Chondrocyte (in vitro differentiated cells): ENCODE data around the gene GPRC5D. TPM values are rescaled to one million over a fixed set of nuclear protein-coding genes. Genes with fewer than 3 reads are reported as not detected.

ENCODE experiments used
- DNase-seq: peaks from one replicate; pipeline ENCODE4 v3.0.0; 2021; ENCODE audit warnings: mixed read lengths, low spot score
- H3K27ac Mint-ChIP-seq: one replicate; pipeline ENCODE4 v1.8.0; 2021; ENCODE audit warnings: mild to moderate bottlenecking, moderate library complexity, mixed read lengths; ENCODE audit not compliant: unreplicated experiment
- H3K27me3 Mint-ChIP-seq: 2 replicates; pipeline ENCODE4 v1.8.0; 2021; ENCODE audit warnings: low read depth, mixed read lengths
- H3K36me3 Mint-ChIP-seq: 2 replicates; pipeline ENCODE4 v1.8.0; 2021; ENCODE audit warnings: low read depth, mixed read lengths
- H3K4me1 Mint-ChIP-seq: 2 replicates; pipeline ENCODE4 v1.8.0; 2021; ENCODE audit warnings: low read depth, mild to moderate bottlenecking, mixed read lengths
- H3K4me3 Mint-ChIP-seq: one replicate; pipeline ENCODE4 v1.8.0; 2021; ENCODE audit warnings: mild to moderate bottlenecking, moderate library complexity, mixed read lengths; ENCODE audit not compliant: unreplicated experiment
- H3K9me3 Mint-ChIP-seq: 2 replicates; pipeline ENCODE4 v1.8.0; 2021; ENCODE audit warnings: low read depth, mixed read lengths
- CTCF ChIP-seq: fragments of 200-600 bp; sonication (generic); IDR thresholded peaks from 2 replicates; pipeline ENCODE4 v1.5.0; 2021; ENCODE audit warnings: antibody characterized with exemption, mild to moderate bottlenecking, moderate library complexity
- total RNA-seq: library from RNA; stranded (reverse); gene quantifications from 3 replicates; pipeline ENCODE4 v1.2.1, GENCODE V29; 2021

Gene GPRC5D
- total RNA-seq, 1 donor from 2014 or later: not detected

- H3K36me3 Mint-ChIP-seq: no peaks in the 10 kb centered on the region
- H3K27me3 Mint-ChIP-seq: no peaks in the 10 kb centered on the region
- H3K9me3 Mint-ChIP-seq: no peaks in the 10 kb centered on the region
- H3K27ac Mint-ChIP-seq: peak overlapping the region; percentile 42
- peaks cover 75% of the 10 kb centered on the region for H3K4me1 Mint-ChIP-seq
- no peak for DNase-seq
- H3K4me3 Mint-ChIP-seq: no peak overlapping the region
- TF ChIP-seq CTCF: no peak
These were observed 54.7 kb downstream of the GPRC5D start for GRCh38 chr12:12897302-12897701.

- no peaks in the 10 kb centered on the region for H3K36me3 Mint-ChIP-seq
- peak overlapping the region; percentile 79 for H3K27ac Mint-ChIP-seq
- H3K27me3 Mint-ChIP-seq: no peaks in the 10 kb centered on the region
- H3K4me3 Mint-ChIP-seq: no peak overlapping the region
- no peak for DNase-seq
- H3K4me1 Mint-ChIP-seq: peaks cover 74% of the 10 kb centered on the region
- no peaks in the 10 kb centered on the region for H3K9me3 Mint-ChIP-seq
- TF ChIP-seq CTCF: no peak
These were observed 55.7 kb downstream of the GPRC5D start for GRCh38 chr12:12896260-12896659.

- Mint-ChIP-seq H3K4me3 (peak overlapping the region; percentile 42), H3K27me3 (no peaks in the 10 kb centered on the region), H3K4me1 (peaks cover 56% of the 10 kb centered on the region), H3K27ac (no peak overlapping the region), H3K36me3 (no peaks in the 10 kb centered on the region), H3K9me3 (no peaks in the 10 kb centered on the region)
- DNase-seq: no peak
- no peak for TF ChIP-seq CTCF
These were observed 58.5 kb downstream of the GPRC5D start for GRCh38 chr12:12893438-12893837.

- no peak for DNase-seq
- Mint-ChIP-seq H3K4me3 (peak overlapping the region; percentile 42), H3K36me3 (no peaks in the 10 kb centered on the region), H3K9me3 (no peaks in the 10 kb centered on the region), H3K27me3 (no peaks in the 10 kb centered on the region), H3K27ac (no peak overlapping the region), H3K4me1 (peaks cover 49% of the 10 kb centered on the region)
- TF ChIP-seq CTCF: no peak
These were observed 59.3 kb downstream of the GPRC5D start for GRCh38 chr12:12892681-12893141.

GRCh38 chr12:12891881-12892355, 60.1 kb downstream of the GPRC5D start:
- no peaks in the 10 kb centered on the region for H3K9me3 Mint-ChIP-seq
- no peaks in the 10 kb centered on the region for H3K36me3 Mint-ChIP-seq
- no peak for DNase-seq
- H3K4me1 Mint-ChIP-seq: peaks cover 51% of the 10 kb centered on the region
- peak overlapping the region; percentile 90 for H3K27ac Mint-ChIP-seq
- H3K27me3 Mint-ChIP-seq: no peaks in the 10 kb centered on the region
- no peak for TF ChIP-seq CTCF
- peak overlapping the region; percentile 85 for H3K4me3 Mint-ChIP-seq
